Panc1 (cell line): ENCODE measurements around the gene B4GALT2.

ENCODE experiments used
- POLR2AphosphoS5 ChIP-seq: IDR thresholded peaks from 2 replicates; pipeline ENCODE4 v1.6.1; 2012; ENCODE audit warnings: mild to moderate bottlenecking, low read depth, low read length, moderate library complexity
- TF ChIP-seq, protein P1 (sequence below): fragments of 450-650 bp; IDR thresholded peaks from 2 replicates; pipeline ENCODE4 v1.5.1; 2017; ENCODE audit warnings: mild to moderate bottlenecking

DNA sequence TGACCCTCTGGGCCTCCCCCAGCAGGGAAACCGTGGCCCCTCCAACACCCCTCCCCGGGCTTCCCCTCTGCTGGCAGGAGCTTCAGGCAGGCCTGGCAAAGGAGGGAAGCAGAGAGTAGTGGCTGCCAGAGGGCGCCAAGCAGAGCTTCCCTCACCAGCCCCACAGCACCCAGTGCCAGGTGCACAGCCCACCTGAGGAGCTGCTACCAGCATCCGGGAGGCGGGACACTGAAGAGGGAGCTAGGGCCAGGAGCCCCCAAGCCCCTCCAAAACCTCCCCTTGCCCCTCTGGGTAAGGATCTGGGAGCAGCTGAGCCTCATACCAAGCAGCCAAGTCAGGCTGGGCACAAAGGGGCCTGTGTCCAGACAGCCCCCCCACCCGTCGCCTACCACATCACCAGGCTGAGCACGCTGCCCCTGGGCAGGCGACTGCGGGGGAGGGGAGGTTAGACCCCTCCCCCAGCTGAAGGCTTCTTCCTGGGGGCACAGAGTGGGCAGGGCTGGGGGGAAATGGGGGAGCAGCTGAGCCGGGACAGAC lies 32.0 kb downstream of the B4GALT2 start:
- TF ChIP-seq, protein P1, sequence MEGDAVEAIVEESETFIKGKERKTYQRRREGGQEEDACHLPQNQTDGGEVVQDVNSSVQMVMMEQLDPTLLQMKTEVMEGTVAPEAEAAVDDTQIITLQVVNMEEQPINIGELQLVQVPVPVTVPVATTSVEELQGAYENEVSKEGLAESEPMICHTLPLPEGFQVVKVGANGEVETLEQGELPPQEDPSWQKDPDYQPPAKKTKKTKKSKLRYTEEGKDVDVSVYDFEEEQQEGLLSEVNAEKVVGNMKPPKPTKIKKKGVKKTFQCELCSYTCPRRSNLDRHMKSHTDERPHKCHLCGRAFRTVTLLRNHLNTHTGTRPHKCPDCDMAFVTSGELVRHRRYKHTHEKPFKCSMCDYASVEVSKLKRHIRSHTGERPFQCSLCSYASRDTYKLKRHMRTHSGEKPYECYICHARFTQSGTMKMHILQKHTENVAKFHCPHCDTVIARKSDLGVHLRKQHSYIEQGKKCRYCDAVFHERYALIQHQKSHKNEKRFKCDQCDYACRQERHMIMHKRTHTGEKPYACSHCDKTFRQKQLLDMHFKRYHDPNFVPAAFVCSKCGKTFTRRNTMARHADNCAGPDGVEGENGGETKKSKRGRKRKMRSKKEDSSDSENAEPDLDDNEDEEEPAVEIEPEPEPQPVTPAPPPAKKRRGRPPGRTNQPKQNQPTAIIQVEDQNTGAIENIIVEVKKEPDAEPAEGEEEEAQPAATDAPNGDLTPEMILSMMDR = no peak
- no peak for TF ChIP-seq POLR2AphosphoS5
